Gastroesophageal sphincter (tissue), 3 donors: Measurements from ENCODE around the gene DRD2.

Experiments
- CTCF ChIP-seq, 4 experiments: fragments of 200-600 bp in 2 of 4; fragments of 450-650 bp in 2 of 4; sonication (generic) in 1 of 4; IDR thresholded peaks; one replicate each; pipeline ENCODE4 v1.5.1; 2017 to 2019; ENCODE audit warnings: antibody characterized with exemption in 4 of 4, mild to moderate bottlenecking in 2 of 4, moderate library complexity in 2 of 4
- POLR2A ChIP-seq, 2 donors: fragments of 450-650 bp; IDR thresholded peaks; one replicate each; pipeline ENCODE4 v1.6.1; 2017; ENCODE audit warnings: antibody characterized with exemption in 2 of 2, mild to moderate bottlenecking in 2 of 2, moderate library complexity in 1 of 2
- POLR2AphosphoS5 ChIP-seq: sonication (generic); formaldehyde crosslinking; IDR thresholded peaks from one replicate; pipeline ENCODE4 v1.6.1; 2017; ENCODE audit warnings: antibody characterized with exemption

- TF ChIP-seq CTCF (IDR thresholded peaks at IDR 0.05) = no peak
- TF ChIP-seq POLR2A (IDR thresholded peaks at IDR 0.05) = no peak
- TF ChIP-seq POLR2AphosphoS5 = no peak
Observed at GRCh38 chr11:113496026-113496651, 20.9 kb upstream of the DRD2 start.
